NCI-H1417 treated with DMSO at 0.1 percent for 48 hours (cell line): ENCODE results near the gene RNF151.
"Not testable (repeated sequence)": the region's sequence is repeated elsewhere in the genome, so short reads cannot be mapped to it uniquely, and the experiment has no call there.

Source experiments
- DNase-seq: peaks from one replicate; lab custom pipeline; 2025; lab: John Stamatoyannopoulos, UW

Gene RNF151

DNA sequence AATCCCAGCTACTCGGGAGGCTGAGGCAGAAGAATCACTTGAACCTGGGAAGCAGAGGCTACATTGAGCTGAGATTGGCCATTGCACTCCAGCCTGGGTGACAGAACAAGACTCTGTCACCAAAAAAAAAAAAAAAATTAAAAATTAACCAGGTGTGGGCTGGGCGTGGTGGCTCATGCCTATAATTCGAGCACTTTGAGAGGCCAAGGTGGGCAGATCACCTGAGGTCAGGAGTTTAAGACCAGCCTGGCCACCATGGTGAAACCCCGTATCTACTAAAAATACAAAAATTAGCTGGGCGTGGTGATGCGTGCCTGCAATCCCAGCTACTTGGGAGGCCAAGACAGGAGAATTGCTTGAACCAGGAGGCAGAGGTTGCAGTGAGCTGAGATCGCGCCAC, 26.8 kb upstream of the RNF151 start:
- not testable (repeated sequence) for DNase-seq

- DNase-seq = no peak
These were observed 26.1 kb upstream of the RNF151 start for GRCh38 chr16:1940273-1941161.

- DNase-seq = no peak
These were observed 25.3 kb upstream of the RNF151 start for GRCh38 chr16:1941162-1942046.

DNA sequence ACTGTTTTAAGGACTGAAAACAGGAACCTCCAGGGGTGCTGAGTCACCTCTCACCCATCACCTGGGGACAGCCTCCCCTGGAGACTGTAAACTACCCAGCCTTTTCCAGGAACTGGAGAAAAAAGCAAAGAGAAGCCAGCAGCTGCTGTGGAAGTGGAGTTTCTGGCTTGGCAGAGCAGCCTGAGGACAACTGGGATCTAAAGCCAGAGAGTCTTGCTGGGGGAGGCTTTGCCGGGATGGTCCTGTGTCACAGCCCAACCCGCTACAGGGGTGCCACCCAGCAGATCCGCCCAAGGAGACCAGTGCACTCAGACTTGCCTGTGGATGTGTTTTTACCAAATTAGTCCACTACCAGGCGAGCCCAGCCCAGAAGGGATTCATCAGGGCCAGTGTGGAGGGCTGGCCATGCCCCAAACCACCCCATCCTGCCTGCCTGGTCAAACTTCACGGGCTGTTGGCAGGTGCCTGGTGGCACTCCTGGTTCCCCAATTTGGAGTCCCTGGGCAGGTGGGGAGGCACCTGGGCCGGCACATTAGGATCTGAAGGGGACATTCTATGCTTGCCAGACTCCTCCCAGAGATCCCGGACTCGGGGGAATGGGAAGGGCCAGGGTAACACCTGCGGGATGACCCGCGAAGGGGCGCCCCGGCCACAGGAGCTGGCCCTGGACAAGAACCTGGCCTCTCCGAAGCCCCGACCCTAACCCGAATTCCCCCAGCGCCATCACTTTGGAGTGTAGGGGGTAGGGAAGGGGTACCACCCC, 24.4 kb upstream of the RNF151 start:
- DNase-seq = no peak

DNA sequence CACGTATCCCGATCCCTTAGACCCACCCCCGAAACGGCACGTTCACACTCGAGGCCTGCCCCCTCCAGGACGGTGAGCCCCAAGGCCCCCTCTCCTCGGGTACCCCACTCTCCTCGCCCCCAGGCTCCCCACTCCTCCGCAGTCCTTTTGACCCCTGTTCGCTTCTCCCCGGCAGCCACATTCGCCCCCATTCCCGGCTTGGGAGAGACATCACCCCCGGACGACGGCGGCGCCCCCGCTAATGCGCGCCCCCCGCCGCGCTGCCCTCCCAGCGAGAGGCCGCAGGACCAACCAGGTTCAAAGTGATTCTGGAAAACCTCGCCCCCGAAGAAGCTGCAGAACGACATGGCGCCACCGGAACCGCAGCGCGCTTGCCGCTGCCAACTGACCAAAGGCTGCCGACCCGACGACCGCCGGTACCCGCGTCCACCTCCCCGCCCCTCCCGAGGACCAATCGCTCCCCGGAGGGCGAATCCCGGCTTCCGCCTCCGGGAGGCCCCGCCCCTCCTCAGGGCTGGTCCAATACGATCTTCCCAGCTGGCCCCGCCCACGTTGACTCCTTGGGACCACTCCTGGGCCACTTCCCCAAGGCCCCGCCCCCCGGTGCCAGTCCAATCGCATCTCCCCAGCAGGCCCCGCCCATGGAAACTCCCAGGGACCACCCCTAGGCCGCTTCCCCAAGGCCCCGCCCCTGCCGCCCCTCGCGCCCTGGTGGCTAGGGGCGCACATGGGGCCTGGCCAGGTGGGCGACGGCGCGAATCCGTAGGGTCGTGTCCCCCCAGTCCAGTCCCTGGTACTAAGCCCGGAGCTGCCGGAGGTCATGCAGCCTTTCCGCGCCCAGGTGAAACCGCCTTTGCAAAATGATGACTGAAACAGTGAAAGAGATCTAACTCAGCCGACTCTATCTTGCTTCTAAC, 23.6 kb upstream of the RNF151 start, which contains the start of gene MSRB1:
Gene MSRB1 (minus strand): TSS at position 390 of the 917 bp plus-strand sequence. CDS start 43 bp downstream, at position 347.
- DNase-seq = peak; percentile 94

- no peak for DNase-seq
These were observed 21.9 kb upstream of the RNF151 start for GRCh38 chr16:1944612-1945199.

GRCh38 chr16:1945559-1946391, 20.9 kb upstream of the RNF151 start:
- no peak for DNase-seq

DNA sequence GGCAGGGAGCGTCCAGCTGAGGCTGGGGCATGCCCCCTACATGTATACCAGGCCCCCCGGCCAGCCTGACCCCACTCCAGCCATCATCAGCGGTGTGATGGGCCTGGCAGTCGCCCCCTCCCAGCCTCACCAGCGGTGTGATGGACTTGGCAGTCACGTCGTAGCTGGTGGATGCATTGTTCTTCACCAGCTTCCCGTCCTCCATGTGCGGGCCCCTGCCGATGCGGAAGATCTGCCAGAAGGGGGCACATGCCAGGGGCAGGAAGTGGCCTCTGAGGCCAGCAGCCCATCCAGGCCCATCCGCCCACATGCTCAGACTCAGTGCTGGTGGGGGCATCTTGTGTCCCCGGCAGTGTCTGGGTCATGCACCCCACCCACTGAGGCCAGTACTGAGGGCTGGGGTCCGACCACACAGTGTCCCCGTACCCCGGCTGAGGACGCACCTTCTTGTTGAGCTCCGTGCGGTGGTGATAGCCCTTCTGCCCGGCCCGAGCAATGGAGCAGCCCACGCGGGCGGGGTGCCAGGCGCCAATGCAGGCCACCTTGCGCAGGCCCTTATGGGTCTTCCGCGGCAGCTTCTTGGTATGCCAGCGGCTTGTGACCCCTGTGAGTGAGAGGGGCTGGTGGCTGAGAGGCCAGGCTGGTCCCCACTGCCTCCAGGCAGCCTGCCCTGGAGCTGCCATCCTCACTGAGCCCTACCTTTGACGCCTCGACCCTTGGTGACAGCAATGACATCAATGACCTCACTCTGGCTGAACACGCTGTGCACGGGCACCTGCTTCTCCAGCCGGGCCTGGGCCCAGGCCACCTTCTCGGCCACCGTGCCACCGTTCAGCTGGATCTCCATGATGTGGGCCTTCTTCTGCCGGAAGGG, 19.9 kb upstream of the RNF151 start:
- no peak for DNase-seq

DNA sequence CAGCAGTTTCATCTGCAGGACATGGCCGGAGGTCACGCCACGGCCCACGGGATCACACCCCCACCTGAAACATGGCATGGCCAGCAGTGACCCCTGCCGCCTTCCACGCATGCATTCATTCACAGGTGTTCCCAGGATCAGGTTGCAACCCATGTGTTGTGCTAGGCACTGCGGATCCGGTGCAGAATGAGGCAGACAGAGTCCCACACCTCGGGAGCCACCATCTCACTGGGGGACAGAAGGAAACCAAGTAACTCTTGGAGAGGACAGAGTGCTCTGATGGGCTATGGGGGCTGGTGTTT, 19.3 kb upstream of the RNF151 start:
- DNase-seq = no peak

GRCh38 chr16:1949507-1949906, 17.1 kb upstream of the RNF151 start:
- no peak for DNase-seq

GRCh38 chr16:1950047-1950446, 16.6 kb upstream of the RNF151 start:
- no peak for DNase-seq

GRCh38 chr16:1950559-1950958, 16.1 kb upstream of the RNF151 start:
- DNase-seq = no peak

- DNase-seq = no peak
These were observed 12.9 kb upstream of the RNF151 start for GRCh38 chr16:1953734-1954133.

- DNase-seq = not testable (repeated sequence)
These were observed 9.1 kb upstream of the RNF151 start for GRCh38 chr16:1957434-1958142.

GRCh38 chr16:1958143-1958491, 8.5 kb upstream of the RNF151 start:
- DNase-seq = not testable (repeated sequence)

- DNase-seq = no peak
These were observed 7.9 kb upstream of the RNF151 start for GRCh38 chr16:1958715-1959268.

DNA sequence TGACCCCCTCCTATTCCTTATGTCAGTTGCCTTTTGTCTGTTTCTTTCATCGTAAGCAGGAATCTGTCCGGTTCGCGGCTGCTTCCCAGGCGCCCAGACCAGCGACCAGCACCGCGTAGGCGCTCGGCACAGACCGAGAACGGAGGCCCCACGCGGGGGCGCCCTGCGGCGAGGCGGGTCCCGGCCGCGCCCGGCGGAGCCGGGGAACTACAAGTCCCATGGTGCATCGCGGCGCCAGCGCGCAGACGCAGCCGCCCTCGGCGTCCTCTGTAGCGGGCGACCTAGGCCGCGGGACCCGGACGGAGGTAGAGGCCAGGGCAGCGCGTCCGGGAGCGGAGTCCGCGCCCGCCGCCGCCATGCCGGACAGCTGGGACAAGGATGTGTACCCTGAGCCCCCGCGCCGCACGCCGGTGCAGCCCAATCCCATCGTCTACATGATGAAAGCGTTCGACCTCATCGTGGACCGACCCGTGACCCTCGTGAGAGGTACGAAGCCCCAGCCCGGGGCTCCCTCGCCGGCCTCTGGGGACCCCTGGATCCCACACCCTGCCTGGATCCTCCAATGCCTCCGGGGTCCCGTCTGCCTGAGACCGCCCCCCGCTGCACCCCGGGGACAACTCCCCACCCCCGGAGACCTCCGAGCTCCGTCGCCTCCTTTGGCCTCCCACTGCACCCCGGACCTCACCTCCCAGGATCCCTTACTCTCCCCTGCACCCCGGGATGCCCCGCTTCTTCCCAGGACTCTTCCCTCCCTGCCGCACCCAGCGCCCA, 7.2 kb upstream of the RNF151 start, which contains the start of gene NDUFB10:
Gene NDUFB10 (plus strand): TSS at position 270 of the 771 bp plus-strand sequence. CDS start 87 bp downstream, at position 357.
- no peak for DNase-seq
